H1 (cell line): ENCODE data around the gene TM7SF3. TPM values are rescaled to one million over a fixed set of nuclear protein-coding genes. Genes with fewer than 3 reads are reported as not detected.

Experiments used
- KDM1A ChIP-seq: fragments of 200-600, 300-600 bp; sonication (generic); IDR thresholded peaks from 2 replicates; pipeline ENCODE4 v1.7.1; 2016; ENCODE audit warnings: mild to moderate bottlenecking, low read length, borderline replicate concordance
- polyA plus RNA-seq, 7 experiments: library from polyadenylated mRNA; depleted of rRNA in 3 of 7; stranded (reverse) in 5 of 7; unstranded in 2 of 7; fragments of >200 nt in 5 of 7; fragments of 200-250 nt in 2 of 7; gene quantifications; 1 replicate in 5 of 7; 2 replicates in 1 of 7; 4 replicates in 1 of 7; pipeline versions ENCODE4 v1.2.1 to v1.2.3, GENCODE V29; 2011 to 2013; ENCODE audit warnings: missing spikeins in 2 of 7, mixed read lengths in 2 of 7
- total RNA-seq: library from RNA; stranded (reverse); fragmentation: NEBNext Ultra II Directional; extraction: Animal tissue kit (Norgen Biotek cat#: 25700); gene quantifications from 2 replicates; pipeline ENCODE4 v1.2.1, GENCODE V29; 2021

TM7SF3 gene
- total and polyA plus RNA-seq, 2 of the 8 experiments (the other 6 are each of a cell fraction or from before 2014, with no cell fraction given): 57.9 to 77.2 TPM

DNA sequence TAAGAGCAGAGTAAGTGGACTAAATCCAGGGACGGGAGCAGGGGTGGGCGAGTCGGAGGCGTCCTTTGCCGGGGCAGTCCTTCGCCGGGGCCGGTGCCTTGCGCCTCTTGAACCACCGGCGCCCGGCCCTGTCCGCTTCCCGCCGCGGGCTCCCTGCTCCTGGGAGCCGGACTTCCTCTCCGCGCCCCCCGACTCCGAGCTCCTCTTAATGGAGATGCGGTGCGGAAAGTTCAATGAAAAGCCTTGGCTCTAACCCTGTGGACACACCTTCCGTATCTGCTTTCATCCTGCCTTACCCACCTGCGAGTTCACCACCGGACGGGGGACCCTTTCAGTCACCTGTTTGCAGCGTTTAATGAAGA lies 75.5 kb downstream of the TM7SF3 start (continued):
- TF ChIP-seq KDM1A: no peak
